T47D (cell line): ENCODE measurements around the gene BRCA2.

Experiments used
- DNase-seq, 2 experiments: peaks; one replicate each; pipeline versions ENCODE4 v3.0.0 to v3.0.0-alpha.2; 2011 to 2012; ENCODE audit warnings: low read depth in 1 of 2, low spot score in 1 of 2
- JUND ChIP-seq: IDR thresholded peaks from 2 replicates; pipeline ENCODE4 v1.6.1; 2012; ENCODE audit warnings: low read depth
- in situ Hi-C: cut with HindIII; loops from 2 replicates; pipeline ENCODE4 v1.10.0; 2016; ENCODE audit warnings: low sequenced_read_pairs, low pct_unique_long_range_greater_than_20kb

The BRCA2 gene

GRCh38 chr13:32429433-32429909, 114.2 kb downstream of the BRCA2 start:
- in situ Hi-C loops = no loop called here
- TF ChIP-seq JUND = no peak
- DNase-seq = no peak

- DNase-seq = no peak
- in situ Hi-C loops = no loop called here
- TF ChIP-seq JUND = no peak
Measured at GRCh38 chr13:32430018-32430747, 114.9 kb downstream of the BRCA2 start.

GRCh38 chr13:32431361-32431760, 116.1 kb downstream of the BRCA2 start:
- in situ Hi-C loops = no loop called here
- TF ChIP-seq JUND = no peak
- no peak for DNase-seq

GRCh38 chr13:32432856-32433255, 117.5 kb downstream of the BRCA2 start:
- in situ Hi-C loops = no loop called here
- TF ChIP-seq JUND = no peak
- DNase-seq = peak in 1 of 2 experiments; percentile 2

- TF ChIP-seq JUND = no peak
- in situ Hi-C loops = no loop called here
- no peak for DNase-seq
Measured at GRCh38 chr13:32438871-32439270, 123.6 kb downstream of the BRCA2 start.

GRCh38 chr13:32443111-32443510, 127.8 kb downstream of the BRCA2 start:
- peak in 1 of 2 experiments; percentile 30 for DNase-seq

GRCh38 chr13:32445461-32445860, 130.2 kb downstream of the BRCA2 start:
- DNase-seq = no peak
- no peak for TF ChIP-seq JUND
- in situ Hi-C loops = no loop called here

More at GRCh38 chr13:32443111-32443510, 127.8 kb downstream of the BRCA2 start:
- in situ Hi-C loops = no loop called here
- TF ChIP-seq JUND = no peak

- no peak for TF ChIP-seq JUND
- in situ Hi-C loops = no loop called here
- DNase-seq = no peak
Measured at GRCh38 chr13:32446220-32446619, 130.9 kb downstream of the BRCA2 start.

- TF ChIP-seq JUND = no peak
- in situ Hi-C loops = no loop called here
- DNase-seq = no peak
Measured at GRCh38 chr13:32446773-32447465, 131.6 kb downstream of the BRCA2 start.

- no peak for TF ChIP-seq JUND
- in situ Hi-C loops = no loop called here
Measured at GRCh38 chr13:32447894-32448623, 132.8 kb downstream of the BRCA2 start.

GRCh38 chr13:32448972-32449371, 133.7 kb downstream of the BRCA2 start:
- no peak for DNase-seq
- TF ChIP-seq JUND = no peak
- in situ Hi-C loops = no loop called here

More at GRCh38 chr13:32447894-32448623, 132.8 kb downstream of the BRCA2 start:
- DNase-seq = no peak
